ENCODE data around the gene SPATA2L. TPM values are rescaled to one million over a fixed set of nuclear protein-coding genes. Genes with fewer than 3 reads are reported as not detected.

The SPATA2L gene
- total and polyA plus RNA-seq, 2 of the 13 experiments (the other 11 are each of a cell fraction or from before 2014, with no cell fraction given) = 9.1 to 20.7 TPM

DNA sequence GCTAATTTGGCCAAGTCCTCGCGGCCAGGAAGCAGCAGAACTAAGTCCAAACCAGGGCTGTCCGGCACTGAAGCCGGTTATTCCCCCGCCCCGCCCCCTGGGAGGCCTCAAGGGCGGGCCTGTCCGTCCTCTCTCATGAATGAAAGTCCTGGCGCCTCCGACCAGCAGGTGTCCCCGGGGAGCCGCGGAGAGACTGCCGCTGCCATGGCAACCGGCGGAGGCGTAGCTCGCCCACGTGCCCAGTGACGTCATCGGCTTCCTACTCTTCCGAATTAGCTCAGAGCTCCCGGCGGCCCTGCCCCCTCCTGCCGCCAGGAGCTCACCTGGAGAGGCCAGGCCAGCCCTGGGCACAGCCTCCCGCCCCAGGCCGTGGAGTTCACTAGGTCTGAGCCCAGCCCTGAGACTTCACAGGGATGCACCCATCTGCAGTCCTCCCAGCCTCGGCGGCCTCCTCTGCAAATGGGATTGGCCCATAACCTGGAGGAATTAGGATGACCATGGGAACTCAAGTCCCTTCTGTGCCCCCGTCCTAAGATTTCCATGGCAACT lies 1.3 kb downstream of the SPATA2L start (continued):
- TF ChIP-seq, protein P1, sequence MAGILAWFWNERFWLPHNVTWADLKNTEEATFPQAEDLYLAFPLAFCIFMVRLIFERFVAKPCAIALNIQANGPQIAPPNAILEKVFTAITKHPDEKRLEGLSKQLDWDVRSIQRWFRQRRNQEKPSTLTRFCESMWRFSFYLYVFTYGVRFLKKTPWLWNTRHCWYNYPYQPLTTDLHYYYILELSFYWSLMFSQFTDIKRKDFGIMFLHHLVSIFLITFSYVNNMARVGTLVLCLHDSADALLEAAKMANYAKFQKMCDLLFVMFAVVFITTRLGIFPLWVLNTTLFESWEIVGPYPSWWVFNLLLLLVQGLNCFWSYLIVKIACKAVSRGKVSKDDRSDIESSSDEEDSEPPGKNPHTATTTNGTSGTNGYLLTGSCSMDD (CRISPR knock-in tag; IDR thresholded peaks at IDR 0.05) = no peak
- peak; percentile 73; the same call in 1 of the 2 replicates for TF ChIP-seq PHF21A (CRISPR knock-in tag; IDR thresholded peaks at IDR 0.05)
- peak; percentile 98 for TF ChIP-seq SIN3A (IDR thresholded peaks at IDR 0.05; ENCODE audit: borderline replicate concordance, low read depth, low read length)
- no peak for TF ChIP-seq NR2F1 (CRISPR knock-in tag; IDR thresholded peaks at IDR 0.05)
- no peak for TF ChIP-seq FOXM1 (CRISPR knock-in tag; IDR thresholded peaks at IDR 0.05)
- TF ChIP-seq KLF16 (CRISPR knock-in tag; IDR thresholded peaks at IDR 0.05) = peak in 1 of 2 experiments; percentile 79; a peak in 1 of 4 replicates
- TF ChIP-seq MED13 (CRISPR knock-in tag; IDR thresholded peaks at IDR 0.05) = 0 out of 2 replicates have a peak, but pooled peaks have one; percentile 37
- TF ChIP-seq BORCS8-MEF2B (CRISPR knock-in tag; IDR thresholded peaks at IDR 0.05) = no peak
- no peak for TF ChIP-seq ZNF570 (CRISPR knock-in tag; IDR thresholded peaks at IDR 0.05; ENCODE audit: borderline replicate concordance)
- TF ChIP-seq, protein P2, sequence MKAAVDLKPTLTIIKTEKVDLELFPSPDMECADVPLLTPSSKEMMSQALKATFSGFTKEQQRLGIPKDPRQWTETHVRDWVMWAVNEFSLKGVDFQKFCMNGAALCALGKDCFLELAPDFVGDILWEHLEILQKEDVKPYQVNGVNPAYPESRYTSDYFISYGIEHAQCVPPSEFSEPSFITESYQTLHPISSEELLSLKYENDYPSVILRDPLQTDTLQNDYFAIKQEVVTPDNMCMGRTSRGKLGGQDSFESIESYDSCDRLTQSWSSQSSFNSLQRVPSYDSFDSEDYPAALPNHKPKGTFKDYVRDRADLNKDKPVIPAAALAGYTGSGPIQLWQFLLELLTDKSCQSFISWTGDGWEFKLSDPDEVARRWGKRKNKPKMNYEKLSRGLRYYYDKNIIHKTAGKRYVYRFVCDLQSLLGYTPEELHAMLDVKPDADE (CRISPR knock-in tag; IDR thresholded peaks at IDR 0.05) = no peak
- no peak for TF ChIP-seq FOXJ3 (CRISPR knock-in tag; IDR thresholded peaks at IDR 0.05; ENCODE audit: borderline replicate concordance)
- no peak for TF ChIP-seq RBAK (CRISPR knock-in tag; IDR thresholded peaks at IDR 0.05)
- no peak for TF ChIP-seq ARNT (IDR thresholded peaks at IDR 0.05)
- TF ChIP-seq, protein P3, sequence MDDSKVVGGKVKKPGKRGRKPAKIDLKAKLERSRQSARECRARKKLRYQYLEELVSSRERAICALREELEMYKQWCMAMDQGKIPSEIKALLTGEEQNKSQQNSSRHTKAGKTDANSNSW (CRISPR knock-in tag; IDR thresholded peaks at IDR 0.05; ENCODE audit: borderline replicate concordance) = no peak
- no peak for TF ChIP-seq MTA3 (CRISPR knock-in tag; IDR thresholded peaks at IDR 0.05)
- peak; percentile 73 for TF ChIP-seq KLF11 (CRISPR knock-in tag; IDR thresholded peaks at IDR 0.05)
- TF ChIP-seq YEATS2 (CRISPR knock-in tag; IDR thresholded peaks at IDR 0.05; ENCODE audit: borderline replicate concordance) = peak; percentile 68; the same call in 1 of the 2 replicates
- TF ChIP-seq ZSCAN22 (CRISPR knock-in tag; IDR thresholded peaks at IDR 0.05) = no peak
- TF ChIP-seq DNMT3B (CRISPR knock-in tag; conservative IDR thresholded peaks at IDR 0.05) = 0 out of 2 replicates have a peak, but pooled peaks have one; percentile 47
- TF ChIP-seq, protein P4, sequence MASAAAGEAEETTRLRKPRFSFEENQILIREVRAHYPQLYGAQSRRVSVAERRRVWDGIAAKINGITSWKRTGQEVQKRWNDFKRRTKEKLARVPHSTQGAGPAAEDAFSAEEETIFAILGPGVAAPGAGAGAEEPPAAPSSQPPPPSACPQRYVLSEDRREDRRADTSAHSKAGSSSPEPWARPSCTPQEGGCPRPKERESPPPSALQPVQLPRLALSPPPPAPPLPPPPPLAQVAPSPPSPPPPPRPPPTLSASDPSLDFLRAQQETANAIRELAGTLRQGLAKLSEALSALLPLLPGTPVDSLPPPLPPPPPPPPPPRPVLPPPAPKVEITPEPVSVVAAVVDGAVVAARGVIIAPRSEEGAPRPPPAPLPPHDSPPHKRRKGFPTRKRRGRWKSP (CRISPR knock-in tag; IDR thresholded peaks at IDR 0.05) = 0 out of 2 replicates have a peak, but pooled peaks have one; percentile 5
- TF ChIP-seq ZNF256 (CRISPR knock-in tag; conservative IDR thresholded peaks at IDR 0.05) = no peak; the same call in 1 of the 2 replicates
- TF ChIP-seq ZNF530 (CRISPR knock-in tag; IDR thresholded peaks at IDR 0.05; ENCODE audit: low read depth) = no peak
- peak; percentile 72 for TF ChIP-seq GABPB1 (CRISPR knock-in tag; IDR thresholded peaks at IDR 0.05)
- TF ChIP-seq ZNF724P (CRISPR knock-in tag; IDR thresholded peaks at IDR 0.05; ENCODE audit: borderline replicate concordance) = 0 out of 2 replicates have a peak, but pooled peaks have one; percentile 22
- no peak for TF ChIP-seq NCOA5 (CRISPR knock-in tag; IDR thresholded peaks at IDR 0.05)
- TF ChIP-seq CCAR2 (optimal IDR thresholded peaks at IDR 0.05; ENCODE audit: low read depth, low read length) = peak; percentile 49
- TF ChIP-seq HDAC2 (CRISPR knock-in tag; IDR thresholded peaks at IDR 0.05) = peak; percentile 91
- TF ChIP-seq IRF2 (CRISPR knock-in tag; IDR thresholded peaks at IDR 0.05) = peak; percentile 74; the same call in 1 of the 2 replicates
- TF ChIP-seq NCOR1 (IDR thresholded peaks at IDR 0.05; ENCODE audit: borderline replicate concordance, low read length) = peak; percentile 34; the same call in 1 of the 2 replicates
- peak; percentile 86 for TF ChIP-seq ZMAT3 (CRISPR knock-in tag; conservative IDR thresholded peaks at IDR 0.05)
